Measurements from ENCODE around the gene TYROBP. TPM values are rescaled to one million over a fixed set of nuclear protein-coding genes. Genes with fewer than 3 reads are reported as not detected.

The TYROBP gene
- total RNA-seq, 1 donor from 2014 or later: not detected

DNA sequence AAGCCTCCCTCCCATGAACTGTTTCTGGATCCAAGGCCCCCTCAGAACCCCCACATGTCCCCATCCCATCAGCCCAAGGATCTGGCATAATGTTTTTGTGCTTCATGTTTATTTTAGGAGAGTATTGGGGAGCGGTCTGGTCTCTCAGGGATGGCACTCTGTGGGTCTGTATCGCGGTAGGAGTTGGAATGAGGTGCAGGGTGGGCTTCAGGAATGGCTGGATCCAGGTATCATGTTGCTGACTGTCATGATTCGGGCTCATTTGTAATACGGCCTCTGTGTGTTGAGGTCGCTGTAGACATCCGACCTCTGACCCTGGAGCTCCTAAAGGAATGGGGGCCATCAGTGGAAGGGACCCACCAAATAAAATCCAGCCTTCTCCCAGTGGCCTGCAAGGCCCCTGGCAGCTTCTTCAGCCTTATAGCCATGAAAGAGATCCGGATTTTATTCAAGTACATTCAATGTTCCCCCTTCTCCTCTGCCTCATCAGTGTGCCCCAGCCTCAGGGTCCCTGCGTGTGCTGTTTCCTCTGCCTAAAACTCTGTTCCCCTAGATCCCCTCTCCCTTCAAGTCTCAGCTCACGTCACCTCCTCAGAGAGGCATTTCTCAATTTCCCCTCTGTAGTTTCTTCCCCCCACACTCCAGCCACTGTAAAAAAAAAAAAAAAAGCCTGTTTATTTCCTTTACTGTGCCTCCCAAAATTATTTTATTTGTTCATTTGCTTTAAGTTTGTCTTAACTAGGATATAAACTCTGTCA is 3.6 kb downstream of the TYROBP start:
- H3K9me3 Mint-ChIP-seq: no peaks in the 10 kb centered on the region
- intact Hi-C loops (cut with micrococcal nuclease): loop anchor here (5.0 to 10.0 kb wide), 2 partner anchors 570 to 692 kb away; no protein-coding TSS in a partner anchor
- ChIA-PET POLR2A (interaction anchor here (0.5 to 5.1 kb wide), 8 partner anchors 8 to 288 kb away, joined by 3 to 48 read pairs (median 5); no protein-coding TSS in a partner anchor), CTCF (interaction anchor here (2.1 kb wide), 1 partner anchor 11 kb away, joined by 6 read pairs; no protein-coding TSS in a partner anchor)
- H3K4me3 Mint-ChIP-seq: peak overlapping the region; percentile 87
- TF ChIP-seq, protein P1, sequence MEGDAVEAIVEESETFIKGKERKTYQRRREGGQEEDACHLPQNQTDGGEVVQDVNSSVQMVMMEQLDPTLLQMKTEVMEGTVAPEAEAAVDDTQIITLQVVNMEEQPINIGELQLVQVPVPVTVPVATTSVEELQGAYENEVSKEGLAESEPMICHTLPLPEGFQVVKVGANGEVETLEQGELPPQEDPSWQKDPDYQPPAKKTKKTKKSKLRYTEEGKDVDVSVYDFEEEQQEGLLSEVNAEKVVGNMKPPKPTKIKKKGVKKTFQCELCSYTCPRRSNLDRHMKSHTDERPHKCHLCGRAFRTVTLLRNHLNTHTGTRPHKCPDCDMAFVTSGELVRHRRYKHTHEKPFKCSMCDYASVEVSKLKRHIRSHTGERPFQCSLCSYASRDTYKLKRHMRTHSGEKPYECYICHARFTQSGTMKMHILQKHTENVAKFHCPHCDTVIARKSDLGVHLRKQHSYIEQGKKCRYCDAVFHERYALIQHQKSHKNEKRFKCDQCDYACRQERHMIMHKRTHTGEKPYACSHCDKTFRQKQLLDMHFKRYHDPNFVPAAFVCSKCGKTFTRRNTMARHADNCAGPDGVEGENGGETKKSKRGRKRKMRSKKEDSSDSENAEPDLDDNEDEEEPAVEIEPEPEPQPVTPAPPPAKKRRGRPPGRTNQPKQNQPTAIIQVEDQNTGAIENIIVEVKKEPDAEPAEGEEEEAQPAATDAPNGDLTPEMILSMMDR (IDR thresholded peaks at IDR 0.05): no peak
- peak overlapping the region; percentile 97 for H3K27ac Mint-ChIP-seq
- H3K4me1 Mint-ChIP-seq: peaks cover 74% of the 10 kb centered on the region
- no peak for DNase-seq
- no peak for ATAC-seq (ENCODE audit: low read depth)
- H3K36me3 Mint-ChIP-seq (ENCODE audit: low read depth): peaks cover 2% of the 10 kb centered on the region
- no peaks in the 10 kb centered on the region for H3K27me3 Mint-ChIP-seq

DNA sequence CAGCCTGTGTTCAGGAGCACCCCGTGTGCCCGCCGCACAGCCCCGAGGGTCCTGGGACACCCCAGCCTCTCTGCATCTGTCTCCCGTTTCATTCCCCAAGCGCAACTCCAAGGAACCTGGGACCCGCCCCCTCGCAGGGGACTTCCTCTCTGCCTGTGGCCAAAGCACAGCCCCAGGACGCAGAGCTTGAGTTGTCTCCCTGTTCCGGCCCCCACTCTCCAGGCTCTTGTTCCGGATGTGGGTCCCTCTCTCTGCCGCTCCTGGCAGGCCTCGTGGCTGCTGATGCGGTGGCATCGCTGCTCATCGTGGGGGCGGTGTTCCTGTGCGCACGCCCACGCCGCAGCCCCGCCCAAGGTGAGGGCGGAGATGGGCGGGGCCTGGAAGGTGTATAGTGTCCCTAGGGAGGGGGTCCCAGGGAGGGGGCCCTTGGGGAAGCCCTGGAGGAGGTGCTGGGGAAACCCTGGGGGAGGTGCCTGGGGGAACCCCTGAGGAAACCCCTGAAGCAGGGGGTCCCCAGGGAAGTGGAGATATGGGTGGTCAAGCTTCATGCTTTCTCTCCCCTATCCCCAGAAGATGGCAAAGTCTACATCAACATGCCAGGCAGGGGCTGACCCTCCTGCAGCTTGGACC is 4.4 kb downstream of the TYROBP start:
- Mint-ChIP-seq H3K27ac (peak overlapping the region; percentile 97), H3K27me3 (no peaks in the 10 kb centered on the region), H3K4me3 (peak overlapping the region; percentile 87), H3K9me3 (no peaks in the 10 kb centered on the region), H3K36me3 (ENCODE audit: low read depth) (peaks cover 9% of the 10 kb centered on the region), H3K4me1 (peaks cover 72% of the 10 kb centered on the region)
- peak; percentile 53 for ATAC-seq (ENCODE audit: low read depth)
- ChIA-PET CTCF (interaction anchor here (1.0 to 2.1 kb wide), 2 partner anchors 11 to 17 kb away, joined by 3 to 6 read pairs; no protein-coding TSS in a partner anchor), POLR2A (interaction anchor here (0.9 to 5.1 kb wide), 8 partner anchors 9 to 151 kb away, joined by 3 to 48 read pairs (median 4); no protein-coding TSS in a partner anchor)
- TF ChIP-seq, protein P1 (IDR thresholded peaks at IDR 0.05): no peak
- intact Hi-C loops (cut with micrococcal nuclease): loop anchor here (1.0 to 10.0 kb wide), 5 partner anchors 10 to 691 kb away; partner anchors contain the start of genes PSENEN and U2AF1L4
- DNase-seq: peak; percentile 91

DNA sequence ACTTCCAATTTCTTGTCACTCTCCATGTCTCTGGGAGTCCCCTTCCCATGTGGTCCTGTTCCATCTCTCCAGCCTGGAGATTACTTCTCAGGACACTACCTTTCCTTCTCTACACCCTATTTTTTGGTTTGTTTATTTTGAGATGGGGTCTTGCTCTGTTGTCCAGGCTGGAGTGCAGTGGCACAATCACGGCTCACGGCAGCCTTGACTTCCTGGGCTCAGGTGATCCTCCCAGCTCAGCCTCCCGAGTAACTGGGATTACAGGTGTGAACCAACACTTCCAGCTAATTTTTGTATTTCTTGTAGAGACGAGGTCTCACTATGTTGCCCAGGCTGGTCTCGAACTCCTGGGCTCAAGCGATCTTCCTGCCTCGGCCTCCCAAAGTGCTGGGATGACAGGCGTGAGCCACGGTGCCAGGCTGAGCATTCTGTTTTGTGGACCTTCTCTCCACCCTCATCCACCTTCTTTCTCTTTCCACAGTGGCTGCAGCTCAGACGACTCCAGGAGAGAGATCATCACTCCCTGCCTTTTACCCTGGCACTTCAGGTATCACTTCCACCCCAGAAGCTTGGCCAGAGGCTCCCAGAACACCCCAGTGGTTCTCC is 5.1 kb downstream of the TYROBP start:
- intact Hi-C loops (cut with micrococcal nuclease): loop anchor here (1.0 to 10.0 kb wide), 5 partner anchors 10 to 691 kb away; partner anchors contain the start of genes PSENEN and U2AF1L4
- Mint-ChIP-seq H3K27me3 (no peaks in the 10 kb centered on the region), H3K36me3 (ENCODE audit: low read depth) (peaks cover 13% of the 10 kb centered on the region), H3K27ac (peak overlapping the region; percentile 97), H3K9me3 (no peaks in the 10 kb centered on the region), H3K4me3 (peak overlapping the region; percentile 87), H3K4me1 (peaks cover 73% of the 10 kb centered on the region)
- POLR2A ChIA-PET: interaction anchor here (0.9 to 5.1 kb wide), 6 partner anchors 9 to 27 kb away, joined by 3 to 48 read pairs (median 4); no protein-coding TSS in a partner anchor
- CTCF ChIA-PET: interaction anchor here (1.0 to 2.1 kb wide), 2 partner anchors 12 to 18 kb away, joined by 3 to 6 read pairs; no protein-coding TSS in a partner anchor
- TF ChIP-seq, protein P1 (IDR thresholded peaks at IDR 0.05): no peak
- ATAC-seq (ENCODE audit: low read depth): no peak
- no peak for DNase-seq

DNA sequence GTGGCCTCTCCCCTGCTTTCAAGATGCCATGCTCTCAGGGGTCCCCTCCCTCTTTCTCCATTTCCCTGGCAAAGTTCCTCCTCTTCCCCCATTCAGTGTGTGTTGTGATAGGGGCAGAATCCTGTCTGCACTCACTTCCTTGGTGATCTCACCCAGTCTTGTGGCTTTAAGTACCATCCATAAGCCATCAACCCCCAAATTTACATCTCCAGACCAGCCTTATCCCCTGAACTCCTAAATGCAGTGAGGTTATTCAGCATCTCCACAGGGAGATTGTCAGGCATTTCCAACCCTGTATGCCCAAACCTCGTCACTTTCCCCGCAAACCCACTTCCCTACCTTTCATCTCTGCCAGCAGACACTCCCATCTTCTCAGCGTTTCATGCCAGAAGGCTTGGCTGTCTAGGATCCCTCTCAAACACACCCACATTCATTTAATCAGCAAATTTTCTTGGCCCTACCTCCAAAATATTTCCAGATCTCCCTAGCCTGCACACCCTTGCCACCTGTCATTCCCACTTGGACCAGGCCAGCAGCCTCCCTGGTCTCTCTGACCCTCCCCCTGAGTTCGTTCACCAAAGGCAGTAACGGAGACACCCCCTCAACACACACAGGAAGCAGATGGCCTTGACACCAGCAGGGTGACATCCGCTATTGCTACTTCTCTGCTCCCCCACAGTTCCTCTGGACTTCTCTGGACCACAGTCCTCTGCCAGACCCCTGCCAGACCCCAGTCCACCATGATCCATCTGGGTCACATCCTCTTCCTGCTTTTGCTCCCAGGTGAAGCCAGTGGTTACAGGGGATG is 6.0 kb downstream of the TYROBP start, which contains the start of gene HCST:
HCST (plus strand) TSS at position 676 of the 808 bp plus-strand sequence; CDS start at position 741, 65 bp downstream.
- peak within 1 kb of the TSS; percentile 97 for H3K27ac Mint-ChIP-seq
- no peaks in the 10 kb centered on the region for H3K27me3 Mint-ChIP-seq
- CTCF ChIA-PET: no interaction called here
- peaks cover 75% of the 10 kb centered on the region for H3K4me1 Mint-ChIP-seq
- no peak for DNase-seq
- TF ChIP-seq, protein P1 (IDR thresholded peaks at IDR 0.05): no peak
- intact Hi-C loops (cut with micrococcal nuclease): loop anchor here (2.0 to 10.0 kb wide), 3 partner anchors 185 to 690 kb away; no protein-coding TSS in a partner anchor
- H3K36me3 Mint-ChIP-seq (ENCODE audit: low read depth): peaks cover 20% of the 10 kb centered on the region
- peak within 1 kb of the TSS; percentile 87 for H3K4me3 Mint-ChIP-seq
- POLR2A ChIA-PET: interaction anchor here (1.7 to 5.1 kb wide), 3 partner anchors 10 to 28 kb away, joined by 6 to 48 read pairs (median 29); no protein-coding TSS in a partner anchor
- ATAC-seq (ENCODE audit: low read depth): no peak
- no peaks in the 10 kb centered on the region for H3K9me3 Mint-ChIP-seq
